K562 (cell line): ENCODE data around the gene ATP13A1. TPM values are rescaled to one million over a fixed set of nuclear protein-coding genes. Genes with fewer than 3 reads are reported as not detected.

ENCODE experiments used
- BRD9 ChIP-seq: fragments of 450-650 bp; IDR thresholded peaks from 2 replicates; pipeline ENCODE4 v1.6.1; 2018; ENCODE audit warnings: low read depth; ENCODE audit not compliant: partially characterized antibody
- ETV6 ChIP-seq, 3 experiments: fragments of 150-350 bp in 1 of 3; sonication (generic) in 1 of 3; formaldehyde crosslinking in 1 of 3; IDR thresholded peaks; 2 replicates each; pipeline versions ENCODE4 v1.6.1 to v1.8.0; 2014 to 2022; ENCODE audit warnings: borderline replicate concordance in 2 of 3, low read depth in 2 of 3, antibody characterized with exemption in 1 of 3, low read length in 1 of 3, mild to moderate bottlenecking in 1 of 3, missing genetic modification reagents in 1 of 3
- FOXJ3 ChIP-seq: sonication (generic); formaldehyde crosslinking; IDR thresholded peaks from 2 replicates; pipeline ENCODE4 v1.4.0; 2020; ENCODE audit warnings: mild to moderate bottlenecking, missing genetic modification reagents
- HOXB6 ChIP-seq: fragments of 250-450 bp; sonication (Bioruptor Pico); IDR thresholded peaks from 2 replicates; pipeline ENCODE4 v1.5.1; 2022; ENCODE audit warnings: mild to moderate bottlenecking, borderline replicate concordance
- IFI16 ChIP-seq: fragments of 250-450 bp; sonication (Bioruptor Pico); IDR thresholded peaks from 2 replicates; pipeline ENCODE4 v2.1.2; 2022; ENCODE audit warnings: mild to moderate bottlenecking, inconsistent platforms
- LEF1 ChIP-seq: fragments of 450-650 bp; IDR thresholded peaks from 2 replicates; pipeline ENCODE4 v1.6.1; 2016; ENCODE audit warnings: mild to moderate bottlenecking
- MTA2 ChIP-seq: fragments of 450-650 bp; IDR thresholded peaks from 2 replicates; pipeline ENCODE4 v1.6.1; 2016; ENCODE audit warnings: low read depth
- MTF1 ChIP-seq: fragments of 250-450 bp; sonication (Bioruptor Pico); IDR thresholded peaks from 2 replicates; pipeline ENCODE4 v1.9.0; 2021; ENCODE audit warnings: moderate library complexity, mild to moderate bottlenecking, inconsistent platforms, borderline replicate concordance
- NR3C1 ChIP-seq: sonication (generic); formaldehyde crosslinking; IDR thresholded peaks from 2 replicates; pipeline ENCODE4 v1.8.1; 2022; ENCODE audit warnings: missing genetic modification reagents
- POU5F1 ChIP-seq: fragments of 150-350 bp; IDR thresholded peaks from 2 replicates; pipeline ENCODE4 v1.6.1; 2014; ENCODE audit warnings: borderline replicate concordance, low read length, low read depth, mild to moderate bottlenecking; ENCODE audit not compliant: partially characterized antibody
- STAG1 ChIP-seq: sonication (generic); formaldehyde crosslinking; IDR thresholded peaks from 2 replicates; pipeline ENCODE4 v1.5.0; 2020; ENCODE audit warnings: missing genetic modification reagents, borderline replicate concordance
- SUPT5H ChIP-seq: fragments of 450-650 bp; IDR thresholded peaks from 2 replicates; pipeline ENCODE4 v1.6.1; 2016
- TAF15 ChIP-seq: fragments of 200-400 bp; formaldehyde crosslinking; IDR thresholded peaks from 2 replicates; pipeline ENCODE4 v1.6.1; 2017; ENCODE audit warnings: mild to moderate bottlenecking, low read depth, low read length, moderate library complexity
- TBP ChIP-seq: optimal IDR thresholded peaks from 2 replicates; pipeline ENCODE3; 2011; ENCODE audit warnings: low read depth, low read length, improper control_type of control experiment
- TFE3 ChIP-seq: fragments of 450-650 bp; formaldehyde crosslinking; IDR thresholded peaks from 2 replicates; pipeline ENCODE4 v1.4.0; 2020; ENCODE audit warnings: mild to moderate bottlenecking, mixed read lengths
- UBTF ChIP-seq, 2 experiments: IDR thresholded peaks; 2 replicates each; pipeline ENCODE4 v1.6.1; 2012; ENCODE audit warnings: improper control_type of control experiment in 2 of 2, low read depth in 2 of 2, low read length in 2 of 2, borderline replicate concordance in 1 of 2
- ZNF124 ChIP-seq: sonication (generic); formaldehyde crosslinking; IDR thresholded peaks from 2 replicates; pipeline ENCODE4 v1.8.1; 2022; ENCODE audit warnings: missing genetic modification reagents
- ZNF212 ChIP-seq: fragments of 450-650 bp; formaldehyde crosslinking; IDR thresholded peaks from 2 replicates; pipeline ENCODE4 v1.4.0; 2020; ENCODE audit warnings: mild to moderate bottlenecking
- polyA plus RNA-seq, 8 experiments: library from polyadenylated mRNA; depleted of rRNA in 4 of 8; stranded (reverse) in 5 of 8; unstranded in 3 of 8; fragments of >200 nt; fragmentation: Nextera tagmentation in 2 of 8; fragmentation: Illumina TruSeq in 1 of 8; extraction: Ambion mirVana in 2 of 8; extraction: Trizol in 1 of 8; gene quantifications; 2 replicates each; pipeline versions ENCODE4 v1.2.1 to v1.2.3, GENCODE V29; 2011 to 2014; ENCODE audit warnings: inconsistent platforms in 1 of 8, missing spikeins in 1 of 8
- total RNA-seq, 7 experiments: library from RNA; depleted of rRNA in 6 of 7; stranded (reverse); fragments of >200 nt in 6 of 7; fragmentation: Illumina TruSeq in 2 of 7; extraction: Trizol in 2 of 7; gene quantifications; 2 replicates each; pipeline versions ENCODE4 v1.2.1 to v1.2.3, GENCODE V29; 2011 to 2021; ENCODE audit warnings: low replicate concordance in 1 of 7
- TF ChIP-seq, protein P1 (sequence below): fragments of 250-450 bp; sonication (Bioruptor Pico); IDR thresholded peaks from 2 replicates; pipeline ENCODE4 v1.9.0; 2021; ENCODE audit warnings: mild to moderate bottlenecking, inconsistent platforms
- TF ChIP-seq, protein P2 (sequence below): fragments of 250-450 bp; sonication (Bioruptor Pico); IDR thresholded peaks from 2 replicates; pipeline ENCODE4 v1.4.0; 2020; ENCODE audit warnings: borderline replicate concordance

The ATP13A1 gene
- total and polyA plus RNA-seq, 9 of the 15 experiments (the other 6 are each of a cell fraction or from before 2014, with no cell fraction given): 0.90 to 83.8 (median 23.1) TPM

DNA sequence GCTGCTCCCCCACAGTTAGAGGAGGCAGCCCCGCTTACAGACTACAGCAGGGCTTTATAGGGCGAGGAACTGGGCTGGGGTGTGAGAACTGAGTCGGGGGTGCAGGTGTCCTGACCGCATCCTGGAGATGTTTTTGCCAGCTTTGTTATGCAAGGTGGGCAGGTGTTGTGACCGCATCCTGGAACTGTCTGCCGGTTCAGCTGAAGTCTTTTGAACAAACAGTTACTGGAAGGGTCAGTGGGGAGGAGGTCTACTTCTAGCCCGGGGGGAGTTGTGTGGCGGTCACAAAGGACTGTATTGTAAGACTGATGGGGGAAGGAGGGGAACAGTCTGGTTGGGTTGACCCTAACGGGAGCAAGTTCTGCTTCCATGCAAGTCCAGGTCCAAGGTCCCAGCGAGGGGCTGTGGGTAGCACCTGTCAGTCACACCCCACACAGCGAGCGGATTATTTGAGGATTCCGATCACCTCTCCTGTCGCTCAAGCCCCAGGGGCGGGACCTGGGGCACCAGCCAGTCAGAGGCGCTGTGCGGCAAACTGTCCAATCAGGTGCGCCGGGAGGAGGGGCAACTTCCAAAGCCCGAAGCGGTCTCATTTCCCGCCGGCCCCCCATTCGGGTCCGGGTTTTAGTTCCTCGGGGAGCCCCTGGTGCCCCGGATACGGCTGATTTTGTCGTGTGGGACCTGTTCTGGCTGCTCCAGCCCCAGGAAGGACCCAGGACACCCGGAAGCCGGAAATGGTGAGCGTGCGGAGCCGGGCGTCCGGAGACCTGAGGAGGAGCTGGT is 4.9 kb upstream of the ATP13A1 start, which contains the start of gene ZNF101 (continued):
- TF ChIP-seq, protein P1, sequence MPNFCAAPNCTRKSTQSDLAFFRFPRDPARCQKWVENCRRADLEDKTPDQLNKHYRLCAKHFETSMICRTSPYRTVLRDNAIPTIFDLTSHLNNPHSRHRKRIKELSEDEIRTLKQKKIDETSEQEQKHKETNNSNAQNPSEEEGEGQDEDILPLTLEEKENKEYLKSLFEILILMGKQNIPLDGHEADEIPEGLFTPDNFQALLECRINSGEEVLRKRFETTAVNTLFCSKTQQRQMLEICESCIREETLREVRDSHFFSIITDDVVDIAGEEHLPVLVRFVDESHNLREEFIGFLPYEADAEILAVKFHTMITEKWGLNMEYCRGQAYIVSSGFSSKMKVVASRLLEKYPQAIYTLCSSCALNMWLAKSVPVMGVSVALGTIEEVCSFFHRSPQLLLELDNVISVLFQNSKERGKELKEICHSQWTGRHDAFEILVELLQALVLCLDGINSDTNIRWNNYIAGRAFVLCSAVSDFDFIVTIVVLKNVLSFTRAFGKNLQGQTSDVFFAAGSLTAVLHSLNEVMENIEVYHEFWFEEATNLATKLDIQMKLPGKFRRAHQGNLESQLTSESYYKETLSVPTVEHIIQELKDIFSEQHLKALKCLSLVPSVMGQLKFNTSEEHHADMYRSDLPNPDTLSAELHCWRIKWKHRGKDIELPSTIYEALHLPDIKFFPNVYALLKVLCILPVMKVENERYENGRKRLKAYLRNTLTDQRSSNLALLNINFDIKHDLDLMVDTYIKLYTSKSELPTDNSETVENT (CRISPR knock-in tag): no peak
- TF ChIP-seq NR3C1 (CRISPR knock-in tag): no peak
- no peak for TF ChIP-seq ETV6 (IDR thresholded peaks at IDR 0.05; ENCODE audit: borderline replicate concordance in 1 of 2, low read depth in 2 of 2, low read length in 1 of 2)
- TF ChIP-seq ETV6 (CRISPR knock-in tag; IDR thresholded peaks at IDR 0.05; ENCODE audit: borderline replicate concordance): no peak
- TF ChIP-seq UBTF (IDR thresholded peaks at IDR 0.05; ENCODE audit: borderline replicate concordance in 1 of 2, low read depth in 2 of 2, low read length in 2 of 2): 0 out of 4 replicates have a peak, but pooled peaks have one; percentile 18 to 63
- 0 out of 2 replicates have a peak, but pooled peaks have one; percentile 20 for TF ChIP-seq LEF1
- TF ChIP-seq IFI16 (CRISPR knock-in tag): no peak
- TF ChIP-seq MTA2: no peak
- no peak for TF ChIP-seq POU5F1
- no peak for TF ChIP-seq ZNF124 (CRISPR knock-in tag)
- TF ChIP-seq TAF15: no peak
- TF ChIP-seq TFE3 (CRISPR knock-in tag): no peak
- TF ChIP-seq, protein P2, sequence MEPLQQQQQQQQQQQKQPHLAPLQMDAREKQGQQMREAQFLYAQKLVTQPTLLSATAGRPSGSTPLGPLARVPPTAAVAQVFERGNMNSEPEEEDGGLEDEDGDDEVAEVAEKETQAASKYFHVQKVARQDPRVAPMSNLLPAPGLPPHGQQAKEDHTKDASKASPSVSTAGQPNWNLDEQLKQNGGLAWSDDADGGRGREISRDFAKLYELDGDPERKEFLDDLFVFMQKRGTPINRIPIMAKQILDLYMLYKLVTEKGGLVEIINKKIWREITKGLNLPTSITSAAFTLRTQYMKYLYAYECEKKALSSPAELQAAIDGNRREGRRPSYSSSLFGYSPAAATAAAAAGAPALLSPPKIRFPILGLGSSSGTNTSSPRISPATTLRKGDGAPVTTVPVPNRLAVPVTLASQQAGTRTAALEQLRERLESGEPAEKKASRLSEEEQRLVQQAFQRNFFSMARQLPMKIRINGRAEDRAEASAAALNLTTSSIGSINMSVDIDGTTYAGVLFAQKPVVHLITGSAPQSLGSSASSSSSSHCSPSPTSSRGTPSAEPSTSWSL (CRISPR knock-in tag): no peak
- no peak for TF ChIP-seq BRD9
- TF ChIP-seq SUPT5H: peak; percentile 82
- TF ChIP-seq STAG1 (CRISPR knock-in tag): no peak
- no peak for TF ChIP-seq FOXJ3 (CRISPR knock-in tag)
- no peak for TF ChIP-seq ZNF212 (CRISPR knock-in tag)
- TF ChIP-seq TBP: peak; percentile 83
- TF ChIP-seq MTF1 (CRISPR knock-in tag): no peak
- TF ChIP-seq HOXB6 (CRISPR knock-in tag): no peak
